Vagina (tissue), 2 donors: ENCODE measurements around the gene TRIM24. TPM values are rescaled to one million over a fixed set of nuclear protein-coding genes. Genes with fewer than 3 reads are reported as not detected.

Source experiments
- DNase-seq, 2 donors: peaks; one replicate each; pipeline ENCODE4 v3.0.0-alpha.2; 2017; ENCODE audit errors: extremely low spot score in 2 of 2
- H3K27ac ChIP-seq: fragments of 200-600 bp; sonication (generic); one replicate; pipeline ENCODE4 v1.5.1; 2019
- H3K27me3 ChIP-seq: fragments of 200-600 bp; sonication (generic); one replicate; pipeline ENCODE4 v1.5.1; 2019
- H3K36me3 ChIP-seq, 2 donors: fragments of 200-600 bp; sonication (generic); one replicate each; pipeline ENCODE4 v1.5.1; 2017 to 2019
- H3K4me1 ChIP-seq: fragments of 200-600 bp; sonication (generic); one replicate; pipeline ENCODE4 v1.5.1; 2019
- H3K4me3 ChIP-seq, 2 donors: fragments of 200-600 bp; sonication (generic); 1 replicate in 1 of 2; 2 replicates in 1 of 2; pipeline ENCODE4 v1.5.1; 2016 to 2019
- H3K9me3 ChIP-seq: fragments of 200-600 bp; sonication (generic); one replicate; pipeline ENCODE4 v1.5.1; 2019
- POLR2A ChIP-seq, 2 donors: fragments of 450-650 bp; IDR thresholded peaks; one replicate each; pipeline ENCODE4 v1.6.1; 2017; ENCODE audit warnings: antibody characterized with exemption in 2 of 2, mild to moderate bottlenecking in 2 of 2, moderate library complexity in 2 of 2
- POLR2AphosphoS5 ChIP-seq, 2 donors: sonication (generic); formaldehyde crosslinking; IDR thresholded peaks; one replicate each; pipeline ENCODE4 v1.9.0; 2017; ENCODE audit warnings: antibody characterized with exemption in 2 of 2, mild to moderate bottlenecking in 2 of 2, low read depth in 1 of 2; ENCODE audit not compliant: insufficient read depth in 1 of 2
- intact Hi-C: fragments of 100-400 bp; cut with DNase I; formaldehyde crosslinking; loops from one replicate; pipeline ENCODE4 v1.15.1; 2023
- total RNA-seq: library from RNA; depleted of rRNA; stranded (reverse); fragments of >200 nt; gene quantifications from one replicate; pipeline ENCODE4 v1.2.3, GENCODE V29; 2016
- TF ChIP-seq, protein P1 (sequence below), 3 experiments: fragments of 450-650 bp in 2 of 3; fragments of 200-600 bp in 1 of 3; sonication (generic) in 1 of 3; IDR thresholded peaks; one replicate each; pipeline ENCODE4 v1.5.1; 2017 to 2019; ENCODE audit warnings: antibody characterized with exemption in 3 of 3, mild to moderate bottlenecking in 2 of 3, moderate library complexity in 2 of 3

The TRIM24 gene
- total RNA-seq, 1 donor from 2014 or later, result 12.5 TPM

DNA sequence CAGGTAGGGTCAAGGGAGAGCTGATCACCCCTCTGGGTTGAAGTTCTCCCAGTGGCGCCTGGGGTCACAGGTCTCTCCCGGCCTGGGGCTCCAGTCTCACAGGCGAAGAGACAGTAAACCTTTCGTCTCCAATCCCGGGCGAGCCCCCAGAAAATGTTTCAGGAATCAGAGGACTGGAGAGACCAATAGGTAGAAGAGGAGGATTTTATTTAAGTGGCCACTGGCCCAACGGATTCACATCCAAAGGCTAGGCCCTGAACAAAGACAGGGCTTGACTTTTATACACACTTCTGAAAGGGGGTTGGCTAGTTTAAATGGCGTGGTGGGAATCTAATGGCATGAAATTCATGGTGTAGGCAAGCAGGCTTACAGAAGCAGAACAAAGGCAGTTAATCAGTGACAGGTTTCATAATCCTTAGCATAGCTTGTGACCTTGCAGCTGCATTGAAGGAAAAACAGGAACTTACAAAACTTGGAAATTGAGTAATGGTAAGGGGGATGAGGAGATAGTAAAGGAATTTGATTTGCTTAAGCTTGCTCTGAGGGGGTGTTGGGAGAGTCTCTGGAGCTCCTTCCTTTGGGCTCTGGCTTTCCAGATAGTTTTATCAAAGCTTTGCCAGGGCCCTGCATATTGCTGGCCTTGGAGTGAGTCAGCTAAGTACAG is 105.5 kb downstream of the TRIM24 start:
- no peak for DNase-seq
- H3K27me3 ChIP-seq, result no peaks in the 10 kb centered on the region
- intact Hi-C loops, result no loop called here
- TF ChIP-seq POLR2AphosphoS5 (IDR thresholded peaks at IDR 0.05; ENCODE audit: insufficient read depth in 1 of 2, low read depth in 1 of 2), result no peak
- TF ChIP-seq, protein P1, sequence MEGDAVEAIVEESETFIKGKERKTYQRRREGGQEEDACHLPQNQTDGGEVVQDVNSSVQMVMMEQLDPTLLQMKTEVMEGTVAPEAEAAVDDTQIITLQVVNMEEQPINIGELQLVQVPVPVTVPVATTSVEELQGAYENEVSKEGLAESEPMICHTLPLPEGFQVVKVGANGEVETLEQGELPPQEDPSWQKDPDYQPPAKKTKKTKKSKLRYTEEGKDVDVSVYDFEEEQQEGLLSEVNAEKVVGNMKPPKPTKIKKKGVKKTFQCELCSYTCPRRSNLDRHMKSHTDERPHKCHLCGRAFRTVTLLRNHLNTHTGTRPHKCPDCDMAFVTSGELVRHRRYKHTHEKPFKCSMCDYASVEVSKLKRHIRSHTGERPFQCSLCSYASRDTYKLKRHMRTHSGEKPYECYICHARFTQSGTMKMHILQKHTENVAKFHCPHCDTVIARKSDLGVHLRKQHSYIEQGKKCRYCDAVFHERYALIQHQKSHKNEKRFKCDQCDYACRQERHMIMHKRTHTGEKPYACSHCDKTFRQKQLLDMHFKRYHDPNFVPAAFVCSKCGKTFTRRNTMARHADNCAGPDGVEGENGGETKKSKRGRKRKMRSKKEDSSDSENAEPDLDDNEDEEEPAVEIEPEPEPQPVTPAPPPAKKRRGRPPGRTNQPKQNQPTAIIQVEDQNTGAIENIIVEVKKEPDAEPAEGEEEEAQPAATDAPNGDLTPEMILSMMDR (IDR thresholded peaks at IDR 0.05), result no peak
- TF ChIP-seq POLR2A (IDR thresholded peaks at IDR 0.05), result no peak
- H3K4me1 ChIP-seq, result no peaks in the 10 kb centered on the region
- no peak overlapping the region for H3K4me3 ChIP-seq
- no peak overlapping the region for H3K27ac ChIP-seq
- H3K9me3 ChIP-seq, result peaks cover 23% of the 10 kb centered on the region
- H3K36me3 ChIP-seq, result peaks cover 0 to 92% of the 10 kb centered on the region in 2 donors

GRCh38 chr7:138568655-138569054 is 108.6 kb downstream of the TRIM24 start:
- DNase-seq, result no peak
- Histone ChIP-seq H3K4me3 (no peak overlapping the region), H3K4me1 (no peaks in the 10 kb centered on the region), H3K9me3 (peaks cover 23% of the 10 kb centered on the region), H3K36me3 (peaks cover 0 to 84% of the 10 kb centered on the region in 2 donors), H3K27me3 (no peaks in the 10 kb centered on the region), H3K27ac (no peak overlapping the region)
- no peak for TF ChIP-seq POLR2AphosphoS5 (IDR thresholded peaks at IDR 0.05; ENCODE audit: insufficient read depth in 1 of 2, low read depth in 1 of 2)
- TF ChIP-seq, protein P1 (IDR thresholded peaks at IDR 0.05), result no peak
- no peak for TF ChIP-seq POLR2A (IDR thresholded peaks at IDR 0.05)
- intact Hi-C loops, result no loop called here

DNA sequence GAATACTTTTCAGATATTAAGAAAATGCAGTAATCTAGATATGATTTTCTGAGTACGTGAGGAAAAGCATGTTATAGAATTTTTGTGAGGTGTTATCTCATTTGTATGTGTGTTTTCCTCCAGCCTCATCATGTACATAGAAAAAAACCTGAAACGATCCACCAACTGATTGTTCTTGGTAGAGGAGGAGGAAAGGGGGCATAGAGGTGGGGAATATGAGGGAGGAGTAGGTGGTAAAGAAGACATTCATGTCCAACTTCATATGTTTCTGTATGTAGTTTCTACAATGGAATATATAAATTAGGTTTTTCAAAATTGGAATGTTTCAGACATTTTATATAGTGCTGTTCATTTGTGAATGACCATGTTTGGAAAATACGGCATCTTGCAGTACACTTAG is 109.4 kb downstream of the TRIM24 start:
- no peak overlapping the region for H3K27ac ChIP-seq
- TF ChIP-seq, protein P1 (IDR thresholded peaks at IDR 0.05), result no peak
- TF ChIP-seq POLR2AphosphoS5 (IDR thresholded peaks at IDR 0.05; ENCODE audit: insufficient read depth in 1 of 2, low read depth in 1 of 2) (no peak), POLR2A (IDR thresholded peaks at IDR 0.05) (no peak)

DNA sequence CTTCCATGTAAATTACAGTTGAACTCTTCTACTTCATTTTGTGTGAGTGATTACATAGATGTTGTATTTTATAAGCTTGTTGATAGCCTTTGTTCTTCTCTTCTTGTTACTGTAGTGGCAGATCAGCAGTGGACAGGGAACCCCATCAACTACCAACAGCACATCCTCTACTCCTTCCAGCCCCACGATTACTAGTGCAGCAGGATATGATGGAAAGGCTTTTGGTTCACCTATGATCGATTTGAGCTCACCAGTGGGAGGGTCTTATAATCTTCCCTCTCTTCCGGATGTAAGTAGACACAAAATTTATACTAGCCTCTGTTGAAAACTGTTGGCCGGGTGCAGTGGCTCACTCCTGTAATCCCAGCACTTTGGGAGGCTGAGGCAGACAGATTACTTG is 110.7 kb downstream of the TRIM24 start:
- no peak for DNase-seq
- no peaks in the 10 kb centered on the region for H3K4me1 ChIP-seq
- no peak overlapping the region for H3K4me3 ChIP-seq
- no peaks in the 10 kb centered on the region for H3K27me3 ChIP-seq
- no peak overlapping the region for H3K27ac ChIP-seq
- peaks cover 0 to 71% of the 10 kb centered on the region in 2 donors for H3K36me3 ChIP-seq
- intact Hi-C loops, result no loop called here
- TF ChIP-seq, protein P1 (IDR thresholded peaks at IDR 0.05), result no peak
- TF ChIP-seq POLR2AphosphoS5 (IDR thresholded peaks at IDR 0.05; ENCODE audit: insufficient read depth in 1 of 2, low read depth in 1 of 2) (no peak), POLR2A (IDR thresholded peaks at IDR 0.05) (no peak)
- peaks cover 7% of the 10 kb centered on the region for H3K9me3 ChIP-seq

More for the DNA sequence above, 109.4 kb downstream of the TRIM24 start:
- intact Hi-C loops, result no loop called here
- peaks cover 0 to 78% of the 10 kb centered on the region in 2 donors for H3K36me3 ChIP-seq
- peaks cover 17% of the 10 kb centered on the region for H3K9me3 ChIP-seq
- H3K4me1 ChIP-seq, result no peaks in the 10 kb centered on the region
- H3K27me3 ChIP-seq, result no peaks in the 10 kb centered on the region
- no peak for DNase-seq
- no peak overlapping the region for H3K4me3 ChIP-seq

DNA sequence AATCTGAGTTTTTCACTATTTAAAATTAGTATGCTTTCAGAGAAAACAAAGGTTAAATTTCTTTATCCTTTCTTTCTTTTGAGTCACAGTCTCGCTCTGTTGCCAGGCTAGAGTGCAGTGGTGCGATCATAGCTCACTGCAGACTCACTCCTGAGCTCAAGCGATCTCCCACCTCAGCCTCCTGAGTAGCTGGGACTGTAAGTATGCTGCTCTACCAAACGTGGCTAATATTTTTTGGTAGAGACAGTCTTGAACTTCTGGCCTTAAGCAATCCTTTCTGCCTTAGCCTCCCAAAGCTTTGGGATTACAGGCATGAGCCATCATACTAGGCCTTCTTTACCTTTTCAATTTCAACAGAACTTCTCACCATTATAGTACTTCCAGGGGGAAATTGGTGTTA is 113.7 kb downstream of the TRIM24 start:
- Histone ChIP-seq H3K27ac (no peak overlapping the region), H3K4me1 (no peaks in the 10 kb centered on the region), H3K4me3 (no peak overlapping the region), H3K9me3 (no peaks in the 10 kb centered on the region), H3K27me3 (no peaks in the 10 kb centered on the region), H3K36me3 (peaks cover 0 to 68% of the 10 kb centered on the region in 2 donors)
- no peak for DNase-seq
- TF ChIP-seq, protein P1 (IDR thresholded peaks at IDR 0.05), result no peak
- TF ChIP-seq POLR2A (IDR thresholded peaks at IDR 0.05) (no peak), POLR2AphosphoS5 (IDR thresholded peaks at IDR 0.05; ENCODE audit: insufficient read depth in 1 of 2, low read depth in 1 of 2) (no peak)
- intact Hi-C loops, result no loop called here
